Measurements from ENCODE around the gene NT5C1A.

DNA sequence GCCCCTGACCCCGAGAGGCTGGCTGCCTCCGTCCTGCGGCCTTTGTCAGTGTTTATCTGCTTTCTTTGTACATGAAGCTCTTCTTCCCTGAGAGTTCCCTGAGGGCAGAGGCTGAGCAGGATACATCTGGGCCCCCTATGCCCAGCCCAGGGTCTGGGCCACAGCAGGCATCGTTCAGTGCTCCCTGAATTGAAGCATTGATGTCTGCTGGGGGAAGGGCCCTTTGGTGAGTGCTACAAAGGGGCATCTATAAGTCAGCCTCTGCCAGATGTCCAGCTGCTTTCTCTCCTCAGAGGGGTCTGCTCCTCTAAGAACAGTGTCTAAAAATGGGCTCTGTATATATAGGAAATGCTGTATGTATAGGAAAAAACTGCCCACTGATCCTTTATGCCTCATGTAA lies 34.5 kb downstream of the NT5C1A start:
- TF ChIP-seq, protein P1, sequence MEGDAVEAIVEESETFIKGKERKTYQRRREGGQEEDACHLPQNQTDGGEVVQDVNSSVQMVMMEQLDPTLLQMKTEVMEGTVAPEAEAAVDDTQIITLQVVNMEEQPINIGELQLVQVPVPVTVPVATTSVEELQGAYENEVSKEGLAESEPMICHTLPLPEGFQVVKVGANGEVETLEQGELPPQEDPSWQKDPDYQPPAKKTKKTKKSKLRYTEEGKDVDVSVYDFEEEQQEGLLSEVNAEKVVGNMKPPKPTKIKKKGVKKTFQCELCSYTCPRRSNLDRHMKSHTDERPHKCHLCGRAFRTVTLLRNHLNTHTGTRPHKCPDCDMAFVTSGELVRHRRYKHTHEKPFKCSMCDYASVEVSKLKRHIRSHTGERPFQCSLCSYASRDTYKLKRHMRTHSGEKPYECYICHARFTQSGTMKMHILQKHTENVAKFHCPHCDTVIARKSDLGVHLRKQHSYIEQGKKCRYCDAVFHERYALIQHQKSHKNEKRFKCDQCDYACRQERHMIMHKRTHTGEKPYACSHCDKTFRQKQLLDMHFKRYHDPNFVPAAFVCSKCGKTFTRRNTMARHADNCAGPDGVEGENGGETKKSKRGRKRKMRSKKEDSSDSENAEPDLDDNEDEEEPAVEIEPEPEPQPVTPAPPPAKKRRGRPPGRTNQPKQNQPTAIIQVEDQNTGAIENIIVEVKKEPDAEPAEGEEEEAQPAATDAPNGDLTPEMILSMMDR (IDR thresholded peaks at IDR 0.05): no peak
- TF ChIP-seq POLR2A (IDR thresholded peaks at IDR 0.05): no peak
